Esophagus squamous epithelium (tissue), 5 donors: ENCODE data around the gene CD4. TPM values are rescaled to one million over a fixed set of nuclear protein-coding genes. Genes with fewer than 3 reads are reported as not detected.

Experiments used
- DNase-seq: peaks from one replicate; lab custom pipeline; 2025; lab: John Stamatoyannopoulos, UW
- H3K27ac ChIP-seq, 4 donors: fragments of 200-600 bp; sonication (generic); one replicate each; pipeline ENCODE4 v1.5.1; 2016 to 2019; ENCODE audit warnings: mild to moderate bottlenecking in 1 of 4
- H3K27me3 ChIP-seq, 4 donors: fragments of 200-600 bp; sonication (generic); 1 replicate in 3 of 4; 2 replicates in 1 of 4; pipeline versions ENCODE4 v1.5.1 to v1.6.0; 2017 to 2021; ENCODE audit warnings: antibody characterized with exemption in 1 of 4
- H3K36me3 ChIP-seq, 3 donors: fragments of 200-600 bp; sonication (generic); one replicate each; pipeline ENCODE4 v1.5.1; 2016 to 2019
- H3K4me1 ChIP-seq, 3 donors: fragments of 200-600 bp; sonication (generic); one replicate each; pipeline ENCODE4 v1.5.1; 2017 to 2019
- H3K4me3 ChIP-seq, 4 donors: fragments of 200-600 bp; sonication (generic); 1 replicate in 3 of 4; 2 replicates in 1 of 4; pipeline ENCODE4 v1.5.1; 2016 to 2019; ENCODE audit warnings: mild to moderate bottlenecking in 2 of 4, moderate library complexity in 1 of 4
- H3K9me3 ChIP-seq, 3 donors: fragments of 200-600 bp; sonication (generic); one replicate each; pipeline ENCODE4 v1.5.1; 2016 to 2019
- POLR2A ChIP-seq, 4 donors: fragments of 450-650 bp; IDR thresholded peaks; one replicate each; pipeline ENCODE4 v1.6.1; 2017; ENCODE audit warnings: antibody characterized with exemption in 4 of 4, mild to moderate bottlenecking in 4 of 4, moderate library complexity in 3 of 4
- WGBS, 2 donors: methylation state at CpG; one replicate each; pipeline ENCODE4 v1.1.5; 2018; 5-methylcytosine and 5-hydroxymethylcytosine counted together
- intact Hi-C: fragments of 100-400 bp; cut with DNase I; formaldehyde crosslinking; loops from one replicate; pipeline ENCODE4 v1.15.0; 2022
- total RNA-seq, 4 donors: library from RNA; depleted of rRNA; stranded (reverse); fragments of >200 nt; gene quantifications; one replicate each; pipeline ENCODE4 v1.1.0, GENCODE V29; 2016
- TF ChIP-seq, protein P1 (sequence below), 6 experiments: fragments of 450-650 bp in 4 of 6; fragments of 200-600 bp in 2 of 6; sonication (generic) in 2 of 6; IDR thresholded peaks; one replicate each; pipeline ENCODE4 v1.5.1; 2016 to 2019; ENCODE audit warnings: antibody characterized with exemption in 6 of 6, mild to moderate bottlenecking in 4 of 6, moderate library complexity in 4 of 6
- donor health status: DM: yes; HTN: yes; CAD: no.

The CD4 gene
- total RNA-seq, 4 donors from 2014 or later = 1.2 to 11.8 (median 5.0) TPM

DNA sequence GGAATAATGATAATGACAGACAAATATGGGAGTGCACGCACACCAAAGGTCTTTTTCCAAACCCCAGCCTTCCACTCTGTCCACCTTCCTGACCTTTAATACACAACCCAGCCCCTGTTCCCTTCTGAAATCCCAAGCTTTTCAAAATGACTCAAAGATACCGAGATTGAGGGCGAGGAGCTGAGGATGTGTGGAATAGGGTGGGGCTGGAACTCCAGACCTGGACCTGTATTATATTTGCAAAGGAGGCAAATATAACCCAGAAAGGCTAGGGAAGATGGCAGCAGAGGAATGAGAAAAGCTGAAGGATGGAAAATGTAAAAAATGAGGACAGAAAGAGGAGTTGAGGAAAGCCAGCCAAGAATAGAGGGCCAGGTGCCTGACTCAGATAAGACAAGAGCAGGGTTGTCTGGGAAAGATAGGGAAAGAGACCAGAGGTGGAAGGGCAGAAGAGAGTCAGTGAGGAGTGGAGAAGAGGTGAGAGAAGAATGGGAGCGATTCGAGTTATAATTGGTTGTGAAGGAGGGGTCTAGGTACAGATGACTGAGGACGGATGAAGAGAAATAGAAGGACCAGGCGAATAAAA is 24.2 kb upstream of the CD4 start:
- Histone ChIP-seq H3K36me3 (peaks cover 0 to 6% (median 4%) of the 10 kb centered on the region in 3 donors), H3K27ac (peak overlapping the region; percentile 95 to 99 (median 98)), H3K9me3 (no peaks in the 10 kb centered on the region), H3K27me3 (no peaks in the 10 kb centered on the region), H3K4me1 (peaks cover 38 to 66% (median 38%) of the 10 kb centered on the region in 3 donors), H3K4me3 (peak overlapping the region; percentile 73 to 85 (median 84))
- WGBS, 2 donors = 16 to 20% methylated on average over 7 of the region's 7 CpGs
- intact Hi-C loops = no loop called here
- no peak for DNase-seq
- TF ChIP-seq, protein P1, sequence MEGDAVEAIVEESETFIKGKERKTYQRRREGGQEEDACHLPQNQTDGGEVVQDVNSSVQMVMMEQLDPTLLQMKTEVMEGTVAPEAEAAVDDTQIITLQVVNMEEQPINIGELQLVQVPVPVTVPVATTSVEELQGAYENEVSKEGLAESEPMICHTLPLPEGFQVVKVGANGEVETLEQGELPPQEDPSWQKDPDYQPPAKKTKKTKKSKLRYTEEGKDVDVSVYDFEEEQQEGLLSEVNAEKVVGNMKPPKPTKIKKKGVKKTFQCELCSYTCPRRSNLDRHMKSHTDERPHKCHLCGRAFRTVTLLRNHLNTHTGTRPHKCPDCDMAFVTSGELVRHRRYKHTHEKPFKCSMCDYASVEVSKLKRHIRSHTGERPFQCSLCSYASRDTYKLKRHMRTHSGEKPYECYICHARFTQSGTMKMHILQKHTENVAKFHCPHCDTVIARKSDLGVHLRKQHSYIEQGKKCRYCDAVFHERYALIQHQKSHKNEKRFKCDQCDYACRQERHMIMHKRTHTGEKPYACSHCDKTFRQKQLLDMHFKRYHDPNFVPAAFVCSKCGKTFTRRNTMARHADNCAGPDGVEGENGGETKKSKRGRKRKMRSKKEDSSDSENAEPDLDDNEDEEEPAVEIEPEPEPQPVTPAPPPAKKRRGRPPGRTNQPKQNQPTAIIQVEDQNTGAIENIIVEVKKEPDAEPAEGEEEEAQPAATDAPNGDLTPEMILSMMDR (IDR thresholded peaks at IDR 0.05) = no peak
- no peak for TF ChIP-seq POLR2A (IDR thresholded peaks at IDR 0.05)

DNA sequence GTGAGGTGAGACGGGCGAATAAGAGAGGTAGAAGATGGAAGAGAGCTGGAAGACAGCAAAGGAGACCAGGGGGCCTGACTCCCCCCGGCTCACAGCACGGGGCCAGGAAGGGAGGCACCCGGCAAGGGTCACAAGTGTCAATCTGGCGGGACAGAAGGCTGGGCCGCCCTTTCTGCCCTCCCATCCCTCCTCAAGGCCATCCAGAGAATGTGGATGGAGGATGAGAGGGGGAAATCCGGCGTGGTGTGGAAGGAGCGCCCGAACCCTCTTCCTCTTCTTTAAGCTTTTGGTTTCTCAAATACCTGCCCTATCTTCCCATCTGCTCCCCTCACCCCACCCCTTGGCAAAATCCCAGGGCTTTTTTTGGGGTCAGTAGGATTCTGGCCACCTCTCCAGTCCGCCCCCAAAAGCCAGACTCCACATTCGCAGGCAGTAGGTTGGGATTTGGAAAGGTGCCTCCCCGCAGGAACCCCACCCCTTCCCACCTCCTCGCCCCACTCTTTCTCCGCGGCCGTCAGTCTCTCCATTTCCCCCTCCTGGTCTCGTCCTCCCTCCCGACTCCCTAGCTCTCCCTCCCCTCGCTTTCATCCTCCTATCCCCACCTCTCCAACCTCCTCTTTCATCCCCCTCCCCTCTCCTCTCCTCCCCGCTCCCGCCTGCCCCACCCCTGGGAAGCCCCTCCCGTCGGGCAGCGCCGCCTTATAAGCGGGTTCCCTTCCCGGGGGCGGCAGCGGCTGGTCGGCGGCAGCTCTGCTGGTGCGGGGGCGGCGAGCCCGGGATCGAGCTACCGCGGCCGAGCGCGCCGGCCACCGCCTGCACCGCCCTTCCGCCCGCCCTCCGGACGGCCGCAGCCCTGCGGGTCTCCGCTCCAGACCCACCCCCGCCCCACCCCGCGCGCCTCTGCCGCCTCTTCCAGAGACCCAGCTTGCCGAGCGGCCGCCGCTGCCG is 23.4 kb upstream of the CD4 start, which contains the start of gene PTMS:
Gene PTMS (plus strand): TSS at position 730 of the 948 bp plus-strand sequence. CDS start 343 bp downstream, outside the sequence.
- peak within 1 kb of the TSS; percentile 95 to 99 (median 98) for H3K27ac ChIP-seq
- no peaks in the 10 kb centered on the region for H3K9me3 ChIP-seq
- DNase-seq = no peak
- intact Hi-C loops = no loop called here
- H3K27me3 ChIP-seq = no peaks in the 10 kb centered on the region
- WGBS, 2 donors = 4 to 6% methylated on average over 21 of the region's 63 CpGs
- TF ChIP-seq, protein P1 (IDR thresholded peaks at IDR 0.05) = peak in 1 of 6 experiments; percentile 4
- TF ChIP-seq POLR2A (IDR thresholded peaks at IDR 0.05) = peak in 2 of 4 donors; percentile 78 to 84
- peaks cover 41 to 74% (median 44%) of the 10 kb centered on the region in 3 donors for H3K4me1 ChIP-seq
- H3K4me3 ChIP-seq = peak within 1 kb of the TSS; percentile 73 to 85 (median 84)
- H3K36me3 ChIP-seq = peaks cover 4 to 14% (median 4%) of the 10 kb centered on the region in 3 donors

DNA sequence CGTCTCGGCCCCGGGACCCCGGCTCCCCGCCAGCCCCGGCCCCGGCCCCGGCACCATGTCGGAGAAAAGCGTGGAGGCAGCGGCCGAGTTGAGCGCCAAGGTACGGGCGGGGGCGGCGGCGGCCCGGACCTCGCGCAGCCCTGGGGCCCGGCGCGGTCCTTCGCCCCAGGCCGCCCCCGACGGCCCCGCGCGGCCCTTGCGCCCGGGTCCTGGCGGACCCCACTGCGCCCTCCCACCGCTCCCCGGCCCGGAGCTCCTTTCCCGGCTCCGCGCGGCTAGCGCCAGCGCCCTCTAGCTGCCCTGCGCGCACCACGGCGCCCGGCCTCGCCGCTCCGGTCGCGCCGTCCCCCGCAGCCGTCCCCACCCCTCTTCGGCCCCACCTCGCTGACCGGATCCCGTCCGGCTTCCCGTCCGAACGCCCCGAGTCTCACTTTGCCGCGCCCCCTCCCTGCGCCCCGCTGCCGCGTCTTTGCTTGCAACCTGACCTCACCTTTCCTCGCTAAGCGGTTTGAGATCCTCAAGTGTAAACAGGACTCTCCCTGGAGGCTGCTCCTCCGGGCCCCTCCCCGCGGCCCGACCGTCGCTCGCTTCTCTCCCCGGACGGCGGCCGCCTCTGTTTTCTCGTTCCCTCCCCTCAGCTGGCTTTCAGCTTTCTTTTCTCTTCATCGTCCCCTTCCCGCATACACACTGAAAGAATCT is 22.5 kb upstream of the CD4 start:
- Histone ChIP-seq H3K9me3 (no peaks in the 10 kb centered on the region), H3K4me1 (peaks cover 49 to 83% (median 50%) of the 10 kb centered on the region in 3 donors), H3K4me3 (peak overlapping the region; percentile 73 to 85 (median 84)), H3K36me3 (peaks cover 4 to 21% (median 4%) of the 10 kb centered on the region in 3 donors), H3K27me3 (no peaks in the 10 kb centered on the region), H3K27ac (peak overlapping the region; percentile 95 to 99 (median 98))
- WGBS, 2 donors = 0% methylated on average over 16 to 20 of the region's 88 CpGs
- TF ChIP-seq, protein P1 (IDR thresholded peaks at IDR 0.05) = peak; percentile 49 to 86 (median 78)
- TF ChIP-seq POLR2A (IDR thresholded peaks at IDR 0.05) = peak in 1 of 4 donors; percentile 15
- no peak for DNase-seq
- intact Hi-C loops = no loop called here

DNA sequence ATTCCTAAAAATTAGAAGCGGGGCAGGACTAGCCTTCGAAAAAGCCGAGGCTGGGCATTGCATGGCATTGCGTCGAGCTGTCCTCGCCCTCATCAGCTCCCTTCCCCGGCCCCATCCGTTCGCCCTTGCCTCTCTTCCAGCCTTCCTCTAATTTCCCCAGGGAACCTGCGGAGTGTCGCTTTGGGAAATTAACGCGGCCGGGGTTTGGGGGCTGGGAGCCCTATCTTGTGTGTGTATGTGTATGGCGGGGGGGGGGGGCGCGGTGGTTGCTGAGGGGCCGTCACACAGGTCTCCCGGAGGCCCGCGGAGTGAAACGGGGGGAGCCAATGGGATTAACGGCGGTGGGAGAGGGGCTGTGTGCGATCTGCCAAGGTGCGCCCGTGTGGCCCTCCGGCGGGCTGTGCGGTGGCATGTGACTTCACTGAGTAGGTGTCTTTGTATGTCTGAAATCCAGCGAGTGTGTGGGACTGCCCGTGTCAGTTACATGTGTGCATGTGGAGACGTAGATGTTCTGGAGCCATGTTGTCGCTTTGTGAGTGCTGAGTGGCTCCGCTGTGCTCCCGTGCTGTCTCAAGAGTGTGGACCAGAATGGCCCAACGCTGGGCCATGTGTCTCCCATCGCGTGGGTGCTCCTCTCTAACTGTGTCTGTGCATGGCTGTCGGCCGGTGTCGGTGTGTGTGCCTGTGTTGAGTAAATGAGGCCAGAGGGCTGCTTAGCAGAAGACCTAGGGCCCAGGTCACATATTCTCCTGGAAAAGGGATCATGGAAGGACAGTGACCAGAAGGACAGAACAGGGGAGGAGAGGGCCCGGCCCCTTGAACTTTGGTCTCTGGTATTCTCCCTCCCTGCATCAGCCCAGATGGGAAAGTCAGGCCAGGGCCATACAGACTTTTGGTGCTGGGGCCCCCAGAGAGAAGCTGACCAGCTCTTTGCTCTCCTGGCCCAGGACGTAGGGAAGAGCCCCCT is 21.7 kb upstream of the CD4 start:
- Histone ChIP-seq H3K4me3 (peak overlapping the region; percentile 73 to 85 (median 84)), H3K9me3 (no peaks in the 10 kb centered on the region), H3K4me1 (peaks cover 51 to 90% (median 52%) of the 10 kb centered on the region in 3 donors), H3K36me3 (peaks cover 4 to 21% (median 4%) of the 10 kb centered on the region in 3 donors), H3K27ac (peak overlapping the region; percentile 95 to 99 (median 98)), H3K27me3 (no peaks in the 10 kb centered on the region)
- DNase-seq = no peak
- TF ChIP-seq, protein P1 (IDR thresholded peaks at IDR 0.05) = no peak
- TF ChIP-seq POLR2A (IDR thresholded peaks at IDR 0.05) = no peak
- intact Hi-C loops = no loop called here
- WGBS, 2 donors = 5 to 11% methylated on average over 17 to 29 of the region's 44 CpGs
